B cell (primary cell): ENCODE results near the gene FEM1C. TPM values are rescaled to one million over a fixed set of nuclear protein-coding genes. Genes with fewer than 3 reads are reported as not detected.

Experiments
- ATAC-seq: fragments of 200-7000 bp; cut with Tn5 transposase; one replicate; pipeline ENCODE4 v1.10.0; 2021; ENCODE audit warnings: low read depth, mild to moderate bottlenecking, moderate number of reproducible peaks, moderate library complexity
- CTCF ChIA-PET: fragments of 350-600 bp; sonication (Branson Sonifier 250); formaldehyde crosslinking; loops from one replicate; lab custom pipeline; 2021; ENCODE audit warnings: antibody characterized with exemption, inconsistent platforms; lab: Charles Lee
- POLR2A ChIA-PET: fragments of 350-600 bp; sonication (Branson Sonifier 250); formaldehyde crosslinking; loops from one replicate; lab custom pipeline; 2021; ENCODE audit warnings: antibody characterized with exemption; lab: Charles Lee
- DNase-seq: peaks from one replicate; pipeline ENCODE4 v3.0.0; 2013
- H2AFZ ChIP-seq: 2 replicates; pipeline ENCODE4 v1.6.1; 2012; ENCODE audit warnings: mild to moderate bottlenecking, low read depth, low read length; ENCODE audit not compliant: insufficient read depth, poor library complexity, severe bottlenecking
- H3K27ac ChIP-seq, 2 donors: 1 replicate in 1 of 2; 2 replicates in 1 of 2; pipeline ENCODE4 v1.5.1; 2012 to 2013; ENCODE audit warnings: low read length in 2 of 2, mild to moderate bottlenecking in 2 of 2, moderate library complexity in 1 of 2
- H3K27me3 ChIP-seq, 4 experiments: fragments of 200-600 bp in 1 of 4; sonication (generic) in 1 of 4; replicated peaks in 1 of 4; 1 replicate in 2 of 4; 2 replicates in 2 of 4; pipeline versions ENCODE4 v1.6.1 to v1.7.0; 2013 to 2016; ENCODE audit warnings: low read length in 3 of 4, mild to moderate bottlenecking in 2 of 4, mixed read lengths in 1 of 4, moderate library complexity in 1 of 4; ENCODE audit not compliant: insufficient read depth in 4 of 4, control insufficient read depth in 3 of 4; ENCODE audit errors: control extremely low read depth in 1 of 4
- H3K36me3 ChIP-seq, 2 experiments: replicated peaks in 1 of 2; 1 replicate in 1 of 2; 2 replicates in 1 of 2; pipeline versions ENCODE4 v1.6.1 to v1.7.1; 2013; ENCODE audit warnings: low read length in 1 of 2; ENCODE audit not compliant: insufficient read depth in 2 of 2, control insufficient read depth in 1 of 2; ENCODE audit errors: control extremely low read depth in 1 of 2, extremely low read depth in 1 of 2
- H3K4me1 ChIP-seq, 2 donors: fragments of 200-600 bp in 1 of 2; sonication (generic) in 1 of 2; 1 replicate in 1 of 2; 2 replicates in 1 of 2; pipeline versions ENCODE4 v1.5.1 to v1.6.1; 2013 to 2017; ENCODE audit warnings: low read length in 2 of 2; ENCODE audit not compliant: control insufficient read depth in 2 of 2, insufficient read depth in 2 of 2
- H3K4me2 ChIP-seq: replicated peaks from 2 replicates; pipeline ENCODE3; 2012; ENCODE audit warnings: mild to moderate bottlenecking, low read depth, low read length; ENCODE audit not compliant: poor library complexity, severe bottlenecking
- H3K4me3 ChIP-seq, 5 experiments: fragments of 200-600 bp in 1 of 5; sonication (generic) in 1 of 5; 1 replicate in 3 of 5; 2 replicates in 2 of 5; pipeline versions ENCODE4 v1.5.1 to v1.7.0; 2011 to 2016; ENCODE audit warnings: low read length in 4 of 5, mild to moderate bottlenecking in 4 of 5, low read depth in 2 of 5, control low read depth in 1 of 5, moderate library complexity in 1 of 5; ENCODE audit not compliant: insufficient read depth in 1 of 5; ENCODE audit errors: control extremely low read depth in 1 of 5, extremely low read depth in 1 of 5
- H3K79me2 ChIP-seq: fragments of 200-600 bp; sonication (generic); one replicate; pipeline ENCODE4 v1.6.0; 2016; ENCODE audit warnings: low read length; ENCODE audit not compliant: control insufficient read depth, insufficient read depth
- H3K9ac ChIP-seq: fragments of 200-600 bp; sonication (generic); 2 replicates; pipeline ENCODE4 v1.6.1; 2017; ENCODE audit warnings: mild to moderate bottlenecking, low read length, moderate library complexity
- H3K9me3 ChIP-seq, 3 donors: one replicate each; pipeline versions ENCODE4 v1.6.1 to v1.7.1; 2013; ENCODE audit warnings: low read length in 2 of 3; ENCODE audit not compliant: control insufficient read depth in 2 of 3, insufficient read depth in 1 of 3; ENCODE audit errors: control extremely low read depth in 1 of 3
- H4K20me1 ChIP-seq: 2 replicates; pipeline ENCODE4 v1.6.0; 2012; ENCODE audit warnings: mild to moderate bottlenecking, low read length; ENCODE audit not compliant: insufficient read depth, control insufficient read depth, poor library complexity, severe bottlenecking
- H3K27ac Mint-ChIP-seq: one replicate; pipeline ENCODE4 v1.8.0; 2021; ENCODE audit warnings: mixed read lengths
- H3K27me3 Mint-ChIP-seq: one replicate; pipeline ENCODE4 v1.8.0; 2021; ENCODE audit warnings: mixed read lengths
- H3K4me1 Mint-ChIP-seq: one replicate; pipeline ENCODE4 v1.8.0; 2021; ENCODE audit warnings: mixed read lengths
- H3K4me3 Mint-ChIP-seq: one replicate; pipeline ENCODE4 v1.8.0; 2021; ENCODE audit warnings: mixed read lengths
- H3K9me3 Mint-ChIP-seq: one replicate; pipeline ENCODE4 v1.8.0; 2022; ENCODE audit warnings: mixed read lengths; ENCODE audit not compliant: insufficient read depth
- EZH2 ChIP-seq: IDR thresholded peaks from 2 replicates; pipeline ENCODE4 v1.6.1; 2012; ENCODE audit warnings: borderline replicate concordance, low read depth, mild to moderate bottlenecking, moderate library complexity, low read length; ENCODE audit not compliant: insufficient read depth, poor library complexity, severe bottlenecking
- WGBS: methylation state at CpG from one replicate; pipeline ENCODE4 v1.1.5; 2013; ENCODE audit warnings: missing lambda C conversion rate; ENCODE audit not compliant: insufficient coverage; 5-methylcytosine and 5-hydroxymethylcytosine counted together
- intact Hi-C: fragments of 100-400 bp; cut with micrococcal nuclease; formaldehyde crosslinking; loops from one replicate; pipeline ENCODE4 v1.10.0; 2022
- polyA plus RNA-seq: library from polyadenylated mRNA; depleted of rRNA; stranded (reverse); fragments of >200 nt; gene quantifications from 2 replicates; pipeline ENCODE4 v1.2.3, GENCODE V29; 2012
- total RNA-seq, 2 donors: library from RNA; stranded (reverse); fragments of 120-200 nt in 1 of 2; gene quantifications; 1 replicate in 1 of 2; 2 replicates in 1 of 2; pipeline versions ENCODE4 v1.2.3 to v1.2.4, GENCODE V29; 2013 to 2022
- TF ChIP-seq, protein P1 (sequence below): fragments of 200-600 bp; IDR thresholded peaks from one replicate; pipeline ENCODE4 v1.8.0; 2022; ENCODE audit warnings: antibody characterized with exemption, mild to moderate bottlenecking

FEM1C gene
- total and polyA plus RNA-seq, 2 donors (not counting 1 experiment from before 2014, with no cell fraction given): 14.9 to 18.7 TPM

DNA sequence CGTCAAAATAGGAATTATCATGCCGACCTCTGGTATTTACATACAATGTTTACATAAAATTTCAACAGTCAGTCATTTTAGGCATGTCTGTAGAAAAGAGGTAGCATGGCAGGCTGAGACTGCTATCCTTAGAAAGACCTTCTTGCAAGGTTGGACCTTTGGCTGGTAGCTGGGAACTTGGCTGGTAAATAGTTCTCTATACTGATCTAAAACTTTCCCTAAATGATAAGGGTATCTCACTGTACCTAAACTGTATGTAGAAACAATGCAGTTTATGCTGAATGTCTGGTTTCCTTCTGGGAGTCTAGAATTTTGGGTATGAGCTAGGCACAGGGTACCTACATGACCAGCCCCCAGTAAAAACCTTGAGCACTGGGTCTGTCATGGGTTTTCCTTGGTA, 18.0 kb downstream of the FEM1C start:
- CTCF ChIA-PET: no interaction called here
- peaks cover 9% of the 10 kb centered on the region for H4K20me1 ChIP-seq
- H3K4me3 ChIP-seq: no peak overlapping the region
- no peak overlapping the region for H3K9ac ChIP-seq
- H3K27ac Mint-ChIP-seq: no peak overlapping the region
- intact Hi-C loops: no loop called here
- TF ChIP-seq EZH2: no peak
- TF ChIP-seq, protein P1, sequence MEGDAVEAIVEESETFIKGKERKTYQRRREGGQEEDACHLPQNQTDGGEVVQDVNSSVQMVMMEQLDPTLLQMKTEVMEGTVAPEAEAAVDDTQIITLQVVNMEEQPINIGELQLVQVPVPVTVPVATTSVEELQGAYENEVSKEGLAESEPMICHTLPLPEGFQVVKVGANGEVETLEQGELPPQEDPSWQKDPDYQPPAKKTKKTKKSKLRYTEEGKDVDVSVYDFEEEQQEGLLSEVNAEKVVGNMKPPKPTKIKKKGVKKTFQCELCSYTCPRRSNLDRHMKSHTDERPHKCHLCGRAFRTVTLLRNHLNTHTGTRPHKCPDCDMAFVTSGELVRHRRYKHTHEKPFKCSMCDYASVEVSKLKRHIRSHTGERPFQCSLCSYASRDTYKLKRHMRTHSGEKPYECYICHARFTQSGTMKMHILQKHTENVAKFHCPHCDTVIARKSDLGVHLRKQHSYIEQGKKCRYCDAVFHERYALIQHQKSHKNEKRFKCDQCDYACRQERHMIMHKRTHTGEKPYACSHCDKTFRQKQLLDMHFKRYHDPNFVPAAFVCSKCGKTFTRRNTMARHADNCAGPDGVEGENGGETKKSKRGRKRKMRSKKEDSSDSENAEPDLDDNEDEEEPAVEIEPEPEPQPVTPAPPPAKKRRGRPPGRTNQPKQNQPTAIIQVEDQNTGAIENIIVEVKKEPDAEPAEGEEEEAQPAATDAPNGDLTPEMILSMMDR: no peak
- no peaks in the 10 kb centered on the region for H3K27me3 ChIP-seq
- H2AFZ ChIP-seq: no peak overlapping the region
- DNase-seq (no peak), ATAC-seq (no peak)
- H3K9me3 ChIP-seq: no peaks in the 10 kb centered on the region
- no peak overlapping the region for H3K27ac ChIP-seq
- POLR2A ChIA-PET: no interaction called here
- H3K4me3 Mint-ChIP-seq: no peak overlapping the region
- no peak overlapping the region for H3K4me2 ChIP-seq
- H3K9me3 Mint-ChIP-seq: no peaks in the 10 kb centered on the region
- peaks cover 43% of the 10 kb centered on the region for H3K4me1 Mint-ChIP-seq
- no peaks in the 10 kb centered on the region for H3K27me3 Mint-ChIP-seq
- WGBS: no CpG with 5 or more reads among the region's 2 CpGs
- peaks cover 0 to 4% of the 10 kb centered on the region in 2 donors for H3K4me1 ChIP-seq
- H3K36me3 ChIP-seq: peaks cover 19% of the 10 kb centered on the region in 2 experiments
- peaks cover 45% of the 10 kb centered on the region for H3K79me2 ChIP-seq

DNA sequence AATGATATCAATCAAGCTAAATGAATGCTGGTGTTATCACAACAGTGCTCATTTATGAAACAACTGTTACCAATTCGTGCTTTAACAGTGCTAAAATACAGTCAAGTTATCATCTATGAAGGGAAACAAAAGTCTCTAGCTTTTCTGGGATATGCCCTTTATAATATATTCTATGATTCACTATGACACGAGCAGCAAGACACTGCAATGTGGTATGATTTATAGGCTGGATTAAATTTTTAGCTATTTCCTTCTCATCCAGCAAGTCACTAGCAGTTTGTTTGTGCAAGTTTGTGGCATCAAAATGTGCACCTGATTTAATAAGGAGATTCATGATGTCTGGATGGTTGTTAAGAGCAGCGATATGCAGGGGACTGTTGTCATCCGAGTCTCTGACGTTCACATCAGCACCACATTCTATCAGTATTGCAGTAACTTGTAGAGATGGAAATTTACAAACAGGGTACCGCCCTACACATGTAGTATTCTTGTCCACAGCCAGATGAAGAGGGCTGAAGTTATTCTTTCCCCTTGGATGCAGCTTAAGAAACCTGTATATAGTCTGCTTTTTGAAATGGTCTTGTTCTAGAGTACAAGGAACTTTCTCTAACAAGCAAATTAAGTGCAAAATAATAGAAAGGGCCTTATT, 20.3 kb downstream of the FEM1C start:
- ATAC-seq (no peak), DNase-seq (no peak)
- no peaks in the 10 kb centered on the region for H3K27me3 Mint-ChIP-seq
- H3K4me2 ChIP-seq: no peak overlapping the region
- ChIA-PET POLR2A (no interaction called here), CTCF (no interaction called here)
- H3K27ac ChIP-seq: no peak overlapping the region
- no peak overlapping the region for H3K27ac Mint-ChIP-seq
- H3K4me1 ChIP-seq: no peaks in the 10 kb centered on the region
- no peaks in the 10 kb centered on the region for H3K27me3 ChIP-seq
- H4K20me1 ChIP-seq: peaks cover 6% of the 10 kb centered on the region
- no peaks in the 10 kb centered on the region for H3K9me3 Mint-ChIP-seq
- WGBS: no CpG with 5 or more reads among the region's 6 CpGs
- no peak overlapping the region for H3K9ac ChIP-seq
- no peaks in the 10 kb centered on the region for H3K9me3 ChIP-seq
- peaks cover 24% of the 10 kb centered on the region for H3K79me2 ChIP-seq
- H3K36me3 ChIP-seq: peaks cover 17 to 19% of the 10 kb centered on the region in 2 experiments
- TF ChIP-seq, protein P1: no peak
- TF ChIP-seq EZH2: no peak
- intact Hi-C loops: no loop called here
- H3K4me1 Mint-ChIP-seq: peaks cover 30% of the 10 kb centered on the region
- no peak overlapping the region for H3K4me3 Mint-ChIP-seq
- H3K4me3 ChIP-seq: no peak overlapping the region
- no peak overlapping the region for H2AFZ ChIP-seq
